IMR-90 (cell line): ENCODE data around the gene EXOC4. TPM values are rescaled to one million over a fixed set of nuclear protein-coding genes. Genes with fewer than 3 reads are reported as not detected.

Experiments
- ATAC-seq: fragments of 200-7000 bp; cut with Tn5 transposase; 2 replicates; pipeline ENCODE4 v1.9.1; 2020; ENCODE audit warnings: low read depth, mild to moderate bottlenecking, moderate library complexity
- BruUV-seq: library from RNA; stranded (reverse); fragments of 400-500 nt; replicated peaks from 2 replicates; lab custom pipeline; 2021; lab: Mats Ljungman, UMichigan
- CTCF ChIA-PET: fragments of 300-600 bp; formaldehyde crosslinking; extraction: SDS; loops from one replicate; lab custom pipeline; 2021; ENCODE audit warnings: antibody characterized with exemption; lab: Yijun Ruan, JAX
- POLR2A ChIA-PET: fragments of 300-600 bp; sonication (Branson Sonifier 250); formaldehyde crosslinking; loops from one replicate; lab custom pipeline; 2022; ENCODE audit warnings: antibody characterized with exemption; ENCODE audit not compliant: unreplicated experiment; lab: Charles Lee
- DNase-seq: peaks from one replicate; pipeline ENCODE4 v3.0.0; 2013
- H2AFZ ChIP-seq: replicated peaks from 2 replicates; pipeline ENCODE3; 2013; ENCODE audit warnings: low read length, mild to moderate bottlenecking; ENCODE audit not compliant: poor library complexity
- H2AK5ac ChIP-seq: 2 replicates; pipeline ENCODE4 v1.6.1; 2013; ENCODE audit warnings: low read depth, low read length, inconsistent platforms
- H2AK9ac ChIP-seq: replicated peaks from 2 replicates; pipeline ENCODE3; 2013; ENCODE audit warnings: mild to moderate bottlenecking, low read depth, low read length, moderate library complexity; ENCODE audit not compliant: poor library complexity
- H2BK120ac ChIP-seq: 2 replicates; pipeline ENCODE4 v1.6.1; 2013; ENCODE audit warnings: low read depth, low read length, inconsistent platforms
- H2BK15ac ChIP-seq: 3 replicates; pipeline ENCODE4 v1.6.1; 2013; ENCODE audit warnings: low read depth, low read length, inconsistent platforms
- H2BK20ac ChIP-seq: 2 replicates; pipeline ENCODE4 v1.6.1; 2013; ENCODE audit warnings: low read depth, mild to moderate bottlenecking, inconsistent platforms, low read length, moderate library complexity
- H2BK5ac ChIP-seq: 2 replicates; pipeline ENCODE4 v1.6.1; 2013; ENCODE audit warnings: mild to moderate bottlenecking, low read depth, low read length, inconsistent platforms; ENCODE audit not compliant: poor library complexity, severe bottlenecking
- H3K14ac ChIP-seq: replicated peaks from 2 replicates; pipeline ENCODE4 v1.6.1; 2013; ENCODE audit warnings: low read depth, low read length, inconsistent platforms
- H3K18ac ChIP-seq: 2 replicates; pipeline ENCODE4 v1.6.1; 2013; ENCODE audit warnings: low read depth, low read length, control low read depth
- H3K23ac ChIP-seq: 2 replicates; pipeline ENCODE4 v1.6.1; 2013; ENCODE audit warnings: low read depth, low read length, inconsistent platforms
- H3K27ac ChIP-seq: 2 replicates; pipeline ENCODE4 v1.5.1; 2013; ENCODE audit warnings: mild to moderate bottlenecking, control low read depth, low read length; ENCODE audit not compliant: insufficient read depth
- H3K27me3 ChIP-seq: 2 replicates; pipeline ENCODE4 v1.6.1; 2013; ENCODE audit warnings: low read length; ENCODE audit not compliant: control insufficient read depth, insufficient read depth
- H3K36me3 ChIP-seq: 2 replicates; pipeline ENCODE4 v1.6.1; 2013; ENCODE audit warnings: low read length, mixed read lengths; ENCODE audit not compliant: control insufficient read depth, insufficient read depth
- H3K4ac ChIP-seq: 2 replicates; pipeline ENCODE4 v1.6.1; 2013; ENCODE audit warnings: low read depth, low read length, inconsistent platforms
- H3K4me1 ChIP-seq: 2 replicates; pipeline ENCODE4 v1.6.1; 2013; ENCODE audit warnings: low read length, mixed read lengths; ENCODE audit not compliant: control insufficient read depth, insufficient read depth
- H3K4me2 ChIP-seq: 2 replicates; pipeline ENCODE4 v1.6.1; 2013; ENCODE audit warnings: low read depth, mild to moderate bottlenecking, control low read depth, low read length, moderate library complexity
- H3K4me3 ChIP-seq: 2 replicates; pipeline ENCODE4 v1.5.1; 2013; ENCODE audit warnings: low read depth, mild to moderate bottlenecking, control low read depth, low read length, moderate library complexity; ENCODE audit not compliant: insufficient read depth
- H3K56ac ChIP-seq: 2 replicates; pipeline ENCODE4 v1.6.1; 2013; ENCODE audit warnings: low read length, inconsistent platforms; ENCODE audit not compliant: insufficient read depth; ENCODE audit errors: extremely low read depth
- H3K79me1 ChIP-seq, 2 experiments: 2 replicates each; pipeline ENCODE4 v1.6.1; 2013; ENCODE audit warnings: low read length in 2 of 2, inconsistent platforms in 1 of 2, low read depth in 1 of 2
- H3K9ac ChIP-seq: 2 replicates; pipeline ENCODE4 v1.6.1; 2013; ENCODE audit warnings: low read depth, low read length, control low read depth
- H3K9me1 ChIP-seq: 2 replicates; pipeline ENCODE4 v1.6.1; 2013; ENCODE audit warnings: low read length, inconsistent platforms; ENCODE audit not compliant: insufficient read depth
- H3K9me3 ChIP-seq: 2 replicates; pipeline ENCODE4 v1.6.1; 2013; ENCODE audit warnings: low read length; ENCODE audit not compliant: control insufficient read depth, insufficient read depth
- H4K20me1 ChIP-seq: 2 replicates; pipeline ENCODE4 v1.6.1; 2013; ENCODE audit warnings: low read length, inconsistent platforms; ENCODE audit not compliant: insufficient read depth
- H4K5ac ChIP-seq: 2 replicates; pipeline ENCODE4 v1.6.1; 2013; ENCODE audit warnings: mild to moderate bottlenecking, low read depth, low read length, control low read depth
- H4K8ac ChIP-seq, 2 experiments: 2 replicates each; pipeline ENCODE4 v1.6.1; 2013; ENCODE audit warnings: low read depth in 2 of 2, low read length in 2 of 2, control low read depth in 1 of 2, inconsistent platforms in 1 of 2
- H4K91ac ChIP-seq: 2 replicates; pipeline ENCODE4 v1.6.1; 2013; ENCODE audit warnings: low read depth, low read length, inconsistent platforms; ENCODE audit not compliant: insufficient read depth
- BHLHE40 ChIP-seq: fragments of 150-350 bp; IDR thresholded peaks from 2 replicates; pipeline ENCODE4 v1.6.1; 2016; ENCODE audit warnings: mild to moderate bottlenecking, low read depth, low read length
- CEBPB ChIP-seq: IDR thresholded peaks from 2 replicates; pipeline ENCODE4 v1.6.1; 2012; ENCODE audit warnings: low read depth, low read length, improper control_type of control experiment
- POLR2A ChIP-seq: IDR thresholded peaks from 2 replicates; pipeline ENCODE4 v1.6.1; 2012; ENCODE audit warnings: mild to moderate bottlenecking, low read depth, low read length
- RFX5 ChIP-seq: IDR thresholded peaks from 2 replicates; pipeline ENCODE4 v1.8.0; 2012; ENCODE audit warnings: low read depth, mild to moderate bottlenecking, low read length, moderate library complexity
- WGBS, 2 experiments: methylation state at CpG; one replicate each; pipeline versions ENCODE4 v1.1.5 to v1.1.7; 2013; ENCODE audit warnings: missing lambda C conversion rate in 2 of 2; ENCODE audit not compliant: insufficient read length in 1 of 2; ENCODE audit errors: extremely low coverage in 2 of 2; 5-methylcytosine and 5-hydroxymethylcytosine counted together
- dilution Hi-C: fragments of 300-500 bp; cut with HindIII; formaldehyde crosslinking; loops from one replicate; pipeline ENCODE4 v1.14.3; 2018; ENCODE audit warnings: low sequenced_read_pairs; ENCODE audit not compliant: unreplicated experiment
- in situ Hi-C: fragments of 300-500 bp; cut with MboI; formaldehyde crosslinking; loops from 3 replicates; pipeline ENCODE4 v1.14.3; 2019; ENCODE audit warnings: low sequenced_read_pairs, inconsistent platforms, mixed read lengths
- intact Hi-C: fragments of 100-400 bp; cut with micrococcal nuclease; formaldehyde crosslinking; loops from 2 replicates; pipeline ENCODE4 v1.10.0; 2022
- polyA plus RNA-seq, 3 experiments: library from polyadenylated mRNA; depleted of rRNA; stranded (reverse); fragments of >200 nt; gene quantifications; 2 replicates each; pipeline ENCODE4 v1.2.3, GENCODE V29; 2012; ENCODE audit warnings: low replicate concordance in 1 of 3
- total RNA-seq: library from RNA; depleted of rRNA; stranded (reverse); fragments of >200 nt; gene quantifications from 2 replicates; pipeline ENCODE4 v1.2.3, GENCODE V29; 2012

Gene EXOC4
- total and polyA plus RNA-seq, 2 of the 4 experiments (the other 2 are of a cell fraction) = 25.4 to 94.6 TPM

DNA sequence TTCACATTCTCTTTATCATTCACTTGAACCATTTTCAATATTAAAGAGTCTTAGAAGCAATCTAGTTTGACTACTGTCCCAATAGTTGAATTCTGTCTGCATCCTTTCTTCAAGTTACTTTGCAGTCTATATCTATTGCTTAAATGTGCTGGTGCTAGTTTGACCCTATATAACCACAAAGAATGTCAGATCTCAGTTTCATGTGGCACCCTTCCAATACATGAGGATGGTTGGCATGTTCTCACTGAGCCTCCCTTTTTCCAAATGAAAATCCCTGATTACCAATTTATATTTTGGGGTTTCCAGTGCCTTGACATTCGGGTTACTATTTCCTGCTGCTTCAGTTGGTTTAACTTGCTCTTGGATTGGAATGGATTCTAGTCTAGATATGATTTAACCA is 292.7 kb downstream of the EXOC4 start:
- Histone ChIP-seq H3K27ac (no peak overlapping the region), H3K4me1 (0 out of 2 replicates have a peak, but pooled peaks cover 2% of the 10 kb centered on the region), H2AFZ (no peak overlapping the region), H3K4ac (no peak overlapping the region), H3K36me3 (no peaks in the 10 kb centered on the region), H3K9me1 (no peaks in the 10 kb centered on the region), H2BK20ac (no peak overlapping the region), H3K9ac (no peak overlapping the region), H2AK5ac (no peak overlapping the region), H3K9me3 (no peaks in the 10 kb centered on the region), H2BK120ac (no peak overlapping the region), H3K18ac (no peak overlapping the region), H4K8ac (no peak overlapping the region), H2BK15ac (no peak overlapping the region), H3K4me3 (no peak overlapping the region), H4K20me1 (no peaks in the 10 kb centered on the region), H3K79me1 (no peaks in the 10 kb centered on the region), H4K91ac (no peak overlapping the region), H3K56ac (no peak overlapping the region), H2BK5ac (no peak overlapping the region), H3K27me3 (no peaks in the 10 kb centered on the region), H3K14ac (no peak overlapping the region), H4K5ac (no peak overlapping the region), H3K23ac (no peak overlapping the region), H3K4me2 (no peak overlapping the region), H2AK9ac (no peak overlapping the region)
- WGBS, 2 experiments = no CpG with 5 or more reads among the region's 1 CpG
- TF ChIP-seq BHLHE40 = no peak
- no peak for TF ChIP-seq POLR2A
- TF ChIP-seq CEBPB = peak; percentile 14; the same call in 1 of the 2 replicates
- no peak for TF ChIP-seq RFX5
- dilution Hi-C loops = no loop called here
- peak; percentile 58 for DNase-seq
- intact Hi-C loops = no loop called here
- BruUV-seq = no TSS peak
- CTCF ChIA-PET = no interaction called here
- in situ Hi-C loops = no loop called here
- POLR2A ChIA-PET = no interaction called here
- ATAC-seq = peak; percentile 42
